Measurements from ENCODE around the gene SSTR4. TPM values are rescaled to one million over a fixed set of nuclear protein-coding genes. Genes with fewer than 3 reads are reported as not detected.

The SSTR4 gene
- total RNA-seq, 1 donor from 2014 or later: not detected

- no peak overlapping the region for H3K27ac Mint-ChIP-seq
- no peaks in the 10 kb centered on the region for H3K27me3 Mint-ChIP-seq (ENCODE audit: low read depth)
- no peaks in the 10 kb centered on the region for H3K9me3 Mint-ChIP-seq
- H3K4me1 Mint-ChIP-seq: peaks cover 21% of the 10 kb centered on the region
- no peak for TF ChIP-seq CTCF (IDR thresholded peaks at IDR 0.05; ENCODE audit: unreplicated experiment)
- DNase-seq (ENCODE audit: low spot score in 2 of 2, unreplicated experiment in 2 of 2): no peak
- H3K4me3 Mint-ChIP-seq: no peak overlapping the region
- H3K36me3 Mint-ChIP-seq: no peaks in the 10 kb centered on the region
Measured at GRCh38 chr20:23018941-23019340, 16.2 kb upstream of the SSTR4 start.

- Mint-ChIP-seq H3K9me3 (no peaks in the 10 kb centered on the region), H3K4me1 (peaks cover 25% of the 10 kb centered on the region), H3K27me3 (ENCODE audit: low read depth) (no peaks in the 10 kb centered on the region), H3K27ac (no peak overlapping the region), H3K4me3 (no peak overlapping the region), H3K36me3 (no peaks in the 10 kb centered on the region)
- TF ChIP-seq CTCF (IDR thresholded peaks at IDR 0.05; ENCODE audit: unreplicated experiment): no peak
- DNase-seq (ENCODE audit: low spot score in 2 of 2, unreplicated experiment in 2 of 2): no peak
Measured at GRCh38 chr20:23019403-23019802, 15.7 kb upstream of the SSTR4 start.

GRCh38 chr20:23020230-23021018, 14.7 kb upstream of the SSTR4 start:
- no peak for DNase-seq (ENCODE audit: low spot score in 2 of 2, unreplicated experiment in 2 of 2)
- no peak overlapping the region for H3K27ac Mint-ChIP-seq
- no peak for TF ChIP-seq CTCF (IDR thresholded peaks at IDR 0.05; ENCODE audit: unreplicated experiment)
- H3K27me3 Mint-ChIP-seq (ENCODE audit: low read depth): no peaks in the 10 kb centered on the region
- no peak overlapping the region for H3K4me3 Mint-ChIP-seq
- peaks cover 35% of the 10 kb centered on the region for H3K4me1 Mint-ChIP-seq
- no peaks in the 10 kb centered on the region for H3K9me3 Mint-ChIP-seq
- H3K36me3 Mint-ChIP-seq: no peaks in the 10 kb centered on the region

- peaks cover 39% of the 10 kb centered on the region for H3K4me1 Mint-ChIP-seq
Measured at GRCh38 chr20:23021541-23021940, 13.6 kb upstream of the SSTR4 start.

GRCh38 chr20:23021951-23022350, 13.2 kb upstream of the SSTR4 start:
- Mint-ChIP-seq H3K4me1 (peaks cover 39% of the 10 kb centered on the region), H3K36me3 (no peaks in the 10 kb centered on the region), H3K4me3 (no peak overlapping the region), H3K27ac (no peak overlapping the region), H3K27me3 (ENCODE audit: low read depth) (peaks cover 6% of the 10 kb centered on the region), H3K9me3 (no peaks in the 10 kb centered on the region)
- DNase-seq (ENCODE audit: low spot score in 2 of 2, unreplicated experiment in 2 of 2): no peak
- TF ChIP-seq CTCF (IDR thresholded peaks at IDR 0.05; ENCODE audit: unreplicated experiment): no peak

More at GRCh38 chr20:23021541-23021940, 13.6 kb upstream of the SSTR4 start:
- no peak overlapping the region for H3K4me3 Mint-ChIP-seq
- peaks cover 3% of the 10 kb centered on the region for H3K27me3 Mint-ChIP-seq (ENCODE audit: low read depth)
- TF ChIP-seq CTCF (IDR thresholded peaks at IDR 0.05; ENCODE audit: unreplicated experiment): no peak
- no peaks in the 10 kb centered on the region for H3K36me3 Mint-ChIP-seq
- no peak for DNase-seq (ENCODE audit: low spot score in 2 of 2, unreplicated experiment in 2 of 2)
- no peaks in the 10 kb centered on the region for H3K9me3 Mint-ChIP-seq
- H3K27ac Mint-ChIP-seq: no peak overlapping the region

All from mesothelial cell of epicardium (in vitro differentiated cells).